SK-N-SH treated with all-trans-retinoic acid at 6 μM for 48 hours (cell line): ENCODE results near the gene NGB.

ENCODE experiments used
- ARNTL ChIP-seq: fragments of 450-650 bp; formaldehyde crosslinking; IDR thresholded peaks from 2 replicates; pipeline ENCODE4 v1.5.0; 2020; ENCODE audit warnings: low read depth, mild to moderate bottlenecking, moderate library complexity, borderline replicate concordance
- RARB ChIP-seq: fragments of 250-450 bp; sonication (Bioruptor Pico); IDR thresholded peaks from 2 replicates; pipeline ENCODE4 v1.8.0; 2021; ENCODE audit warnings: mild to moderate bottlenecking, moderate library complexity
- ZFP30 ChIP-seq: fragments of 450-650 bp; formaldehyde crosslinking; IDR thresholded peaks from 2 replicates; pipeline ENCODE4 v1.5.0; 2022; ENCODE audit warnings: mild to moderate bottlenecking, moderate library complexity

GRCh38 chr14:77253333-77254190 is 17.4 kb downstream of the NGB start:
- TF ChIP-seq ZFP30 (no peak), RARB (CRISPR knock-in tag) (no peak), ARNTL (no peak)
